Choroid plexus epithelial cell (primary cell): Measurements from ENCODE around the gene PSME1.

Experiments used
- DNase-seq: peaks from one replicate; pipeline ENCODE4 v3.0.0-alpha.2; 2010; ENCODE audit warnings: low read depth
- H3K4me3 ChIP-seq: 2 replicates; pipeline ENCODE4 v1.5.1; 2011; ENCODE audit warnings: low read depth, mild to moderate bottlenecking, control low read depth, low read length, moderate library complexity
- CTCF ChIP-seq: conservative IDR thresholded peaks from 2 replicates; pipeline ENCODE4 v1.5.1; 2011; ENCODE audit warnings: low read depth, mild to moderate bottlenecking, control low read depth, inconsistent platforms, low read length, moderate library complexity

The PSME1 gene

DNA sequence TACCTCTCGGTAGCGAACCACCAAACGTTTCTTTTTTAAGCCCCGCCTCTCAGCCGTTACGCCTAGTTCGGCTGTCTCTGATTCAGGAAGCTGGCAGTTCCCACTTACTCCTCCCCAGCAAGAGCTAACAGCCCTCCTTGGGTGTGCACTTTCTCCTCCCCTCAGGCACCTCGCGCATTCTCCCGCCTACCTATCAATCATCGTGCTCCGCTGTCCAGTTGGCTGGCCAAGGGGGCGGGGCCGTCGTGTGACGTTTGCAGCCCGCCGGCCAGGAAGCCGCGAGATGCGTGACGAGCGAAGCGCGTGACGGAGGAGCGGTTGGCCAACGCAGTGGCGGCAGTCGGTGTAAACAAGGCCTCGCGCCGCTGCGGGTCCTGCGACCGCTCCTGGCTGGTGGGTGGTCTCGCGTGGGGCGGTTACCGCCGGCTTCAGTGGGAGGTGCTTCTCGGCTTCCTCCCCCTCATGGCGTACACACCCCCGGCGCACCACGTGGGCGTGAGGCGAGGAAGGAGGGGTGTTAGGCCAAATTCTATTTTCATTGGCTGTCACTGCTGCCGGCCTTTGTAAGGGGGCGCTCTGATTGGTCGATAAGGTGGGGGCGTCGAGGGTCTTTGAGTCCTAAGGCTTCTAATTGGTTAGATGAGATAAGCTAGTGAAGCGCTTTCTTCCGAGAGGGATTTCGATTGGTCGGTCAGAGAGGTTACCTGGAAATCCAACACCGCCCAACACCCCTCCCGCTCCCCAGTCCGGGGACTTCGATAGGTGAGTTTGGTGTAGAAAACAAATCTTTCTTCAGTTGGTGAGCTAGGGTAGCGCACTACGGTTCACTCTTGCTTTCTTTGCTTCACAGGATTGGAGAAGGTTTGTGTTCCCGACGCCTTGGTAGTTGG lies 21.2 kb upstream of the PSME1 start, which contains the start of the genes DCAF11 and NRL:
Gene DCAF11, plus strand, starts transcription at position 246 of the 890 bp plus-strand sequence. CDS start 818 bp downstream, outside the sequence.
Gene NRL, minus strand, starts transcription at position 418 of the 890 bp plus-strand sequence. CDS start 32,101 bp downstream, outside the sequence.
- H3K4me3 ChIP-seq = peak within 1 kb of the TSS; percentile 91
- no peak for TF ChIP-seq CTCF
- peak; percentile 100 for DNase-seq

- DNase-seq = peak; percentile 16
- TF ChIP-seq CTCF = no peak
- H3K4me3 ChIP-seq = peak overlapping the region; percentile 91
These were observed 20.4 kb upstream of the PSME1 start for GRCh38 chr14:24115422-24116127.

DNA sequence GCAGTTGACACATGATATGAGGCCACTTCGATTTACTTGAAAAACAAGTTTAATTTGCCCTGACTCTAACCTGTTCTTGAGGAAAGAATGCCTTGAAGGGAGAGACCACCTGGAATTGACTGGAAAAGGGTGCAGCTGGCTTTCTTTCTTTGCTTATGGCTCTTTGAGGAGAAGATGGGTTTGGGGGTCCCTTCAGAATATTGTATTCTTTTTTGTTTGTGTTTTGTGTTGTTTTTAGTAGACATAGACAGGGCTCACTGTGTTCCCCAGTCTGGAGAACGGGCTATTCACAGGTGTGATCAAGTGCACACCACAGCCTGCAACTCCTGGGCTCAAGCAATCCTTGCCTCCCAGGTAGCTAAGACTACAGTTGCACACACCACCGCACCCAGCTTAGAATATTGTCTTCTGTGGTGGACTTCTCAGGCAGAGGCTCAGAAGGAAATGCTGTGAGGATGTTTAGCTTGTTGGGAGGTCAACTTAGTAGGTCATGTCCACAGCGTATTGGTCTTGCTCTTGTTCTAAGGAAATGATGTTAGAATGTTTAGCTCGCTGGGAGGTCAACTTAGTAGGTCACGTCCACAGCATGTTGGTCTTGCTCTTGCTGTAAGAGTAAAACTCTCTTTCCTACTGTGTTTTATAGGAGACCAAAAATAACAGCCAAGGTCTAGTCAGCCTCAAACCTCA lies 19.7 kb upstream of the PSME1 start:
- TF ChIP-seq CTCF = no peak
- no peak overlapping the region for H3K4me3 ChIP-seq
- DNase-seq = peak; percentile 48

DNA sequence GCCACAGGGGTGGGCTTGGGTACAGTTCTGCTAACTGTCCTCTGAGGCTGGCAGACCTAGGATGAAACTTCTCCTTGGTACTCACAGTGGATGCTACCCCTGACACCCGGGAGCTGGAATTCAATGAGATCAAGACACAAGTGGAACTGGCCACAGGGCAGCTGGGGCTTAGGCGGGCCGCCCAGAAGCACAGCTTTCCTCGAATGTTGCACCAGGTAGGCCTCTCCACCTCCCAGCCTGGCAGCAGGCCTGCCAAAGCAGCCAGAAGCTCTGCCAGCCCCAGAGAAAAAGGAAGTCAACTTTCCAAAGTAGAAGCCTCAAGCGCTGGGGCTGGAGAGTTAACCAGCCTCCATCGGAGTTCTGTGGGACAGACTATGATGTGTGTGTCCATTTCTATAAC lies 18.8 kb upstream of the PSME1 start:
- no peak for DNase-seq
- no peak overlapping the region for H3K4me3 ChIP-seq
- no peak for TF ChIP-seq CTCF

DNA sequence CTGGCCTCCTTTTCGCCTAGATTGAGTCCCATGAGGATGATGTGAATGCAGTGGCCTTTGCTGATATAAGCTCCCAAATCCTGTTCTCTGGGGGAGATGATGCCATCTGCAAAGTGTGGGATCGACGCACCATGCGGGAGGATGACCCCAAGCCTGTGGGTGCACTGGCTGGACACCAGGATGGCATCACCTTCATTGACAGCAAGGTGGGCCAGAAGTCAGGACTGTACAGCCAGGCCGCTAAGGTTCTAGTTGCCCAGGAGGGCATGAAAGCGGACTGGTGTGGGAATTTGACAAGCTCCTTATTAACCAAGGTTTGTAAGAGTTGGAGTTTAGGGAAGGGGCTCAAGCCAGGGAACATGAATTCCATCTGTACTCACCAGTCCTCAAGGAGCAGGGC lies 16.3 kb upstream of the PSME1 start:
- TF ChIP-seq CTCF = no peak
- no peak for DNase-seq
- H3K4me3 ChIP-seq = no peak overlapping the region

- no peak for TF ChIP-seq CTCF
- H3K4me3 ChIP-seq = no peak overlapping the region
- no peak for DNase-seq
These were observed 14.8 kb upstream of the PSME1 start for GRCh38 chr14:24121210-24121609.
